IMR-90 (cell line): Measurements from ENCODE around the gene SEC11C. TPM values are rescaled to one million over a fixed set of nuclear protein-coding genes. Genes with fewer than 3 reads are reported as not detected.

Experiments used
- ATAC-seq: fragments of 200-7000 bp; cut with Tn5 transposase; 2 replicates; pipeline ENCODE4 v1.9.1; 2020; ENCODE audit warnings: low read depth, mild to moderate bottlenecking, moderate library complexity
- BruUV-seq: library from RNA; stranded (reverse); fragments of 400-500 nt; replicated peaks from 2 replicates; lab custom pipeline; 2021; lab: Mats Ljungman, UMichigan
- CTCF ChIA-PET: fragments of 300-600 bp; formaldehyde crosslinking; extraction: SDS; loops from one replicate; lab custom pipeline; 2021; ENCODE audit warnings: antibody characterized with exemption; lab: Yijun Ruan, JAX
- POLR2A ChIA-PET: fragments of 300-600 bp; sonication (Branson Sonifier 250); formaldehyde crosslinking; loops from one replicate; lab custom pipeline; 2022; ENCODE audit warnings: antibody characterized with exemption; ENCODE audit not compliant: unreplicated experiment; lab: Charles Lee
- DNase-seq: peaks from one replicate; pipeline ENCODE4 v3.0.0; 2013
- H2AFZ ChIP-seq: replicated peaks from 2 replicates; pipeline ENCODE3; 2013; ENCODE audit warnings: low read length, mild to moderate bottlenecking; ENCODE audit not compliant: poor library complexity
- H2AK5ac ChIP-seq: 2 replicates; pipeline ENCODE4 v1.6.1; 2013; ENCODE audit warnings: low read depth, low read length, inconsistent platforms
- H2AK9ac ChIP-seq: replicated peaks from 2 replicates; pipeline ENCODE3; 2013; ENCODE audit warnings: mild to moderate bottlenecking, low read depth, low read length, moderate library complexity; ENCODE audit not compliant: poor library complexity
- H2BK120ac ChIP-seq: 2 replicates; pipeline ENCODE4 v1.6.1; 2013; ENCODE audit warnings: low read depth, low read length, inconsistent platforms
- H2BK15ac ChIP-seq: 3 replicates; pipeline ENCODE4 v1.6.1; 2013; ENCODE audit warnings: low read depth, low read length, inconsistent platforms
- H2BK20ac ChIP-seq: 2 replicates; pipeline ENCODE4 v1.6.1; 2013; ENCODE audit warnings: low read depth, mild to moderate bottlenecking, inconsistent platforms, low read length, moderate library complexity
- H2BK5ac ChIP-seq: 2 replicates; pipeline ENCODE4 v1.6.1; 2013; ENCODE audit warnings: mild to moderate bottlenecking, low read depth, low read length, inconsistent platforms; ENCODE audit not compliant: poor library complexity, severe bottlenecking
- H3K14ac ChIP-seq: replicated peaks from 2 replicates; pipeline ENCODE4 v1.6.1; 2013; ENCODE audit warnings: low read depth, low read length, inconsistent platforms
- H3K18ac ChIP-seq: 2 replicates; pipeline ENCODE4 v1.6.1; 2013; ENCODE audit warnings: low read depth, low read length, control low read depth
- H3K23ac ChIP-seq: 2 replicates; pipeline ENCODE4 v1.6.1; 2013; ENCODE audit warnings: low read depth, low read length, inconsistent platforms
- H3K27ac ChIP-seq: 2 replicates; pipeline ENCODE4 v1.5.1; 2013; ENCODE audit warnings: mild to moderate bottlenecking, control low read depth, low read length; ENCODE audit not compliant: insufficient read depth
- H3K27me3 ChIP-seq: 2 replicates; pipeline ENCODE4 v1.6.1; 2013; ENCODE audit warnings: low read length; ENCODE audit not compliant: control insufficient read depth, insufficient read depth
- H3K36me3 ChIP-seq: 2 replicates; pipeline ENCODE4 v1.6.1; 2013; ENCODE audit warnings: low read length, mixed read lengths; ENCODE audit not compliant: control insufficient read depth, insufficient read depth
- H3K4ac ChIP-seq: 2 replicates; pipeline ENCODE4 v1.6.1; 2013; ENCODE audit warnings: low read depth, low read length, inconsistent platforms
- H3K4me1 ChIP-seq: 2 replicates; pipeline ENCODE4 v1.6.1; 2013; ENCODE audit warnings: low read length, mixed read lengths; ENCODE audit not compliant: control insufficient read depth, insufficient read depth
- H3K4me2 ChIP-seq: 2 replicates; pipeline ENCODE4 v1.6.1; 2013; ENCODE audit warnings: low read depth, mild to moderate bottlenecking, control low read depth, low read length, moderate library complexity
- H3K4me3 ChIP-seq: 2 replicates; pipeline ENCODE4 v1.5.1; 2013; ENCODE audit warnings: low read depth, mild to moderate bottlenecking, control low read depth, low read length, moderate library complexity; ENCODE audit not compliant: insufficient read depth
- H3K56ac ChIP-seq: 2 replicates; pipeline ENCODE4 v1.6.1; 2013; ENCODE audit warnings: low read length, inconsistent platforms; ENCODE audit not compliant: insufficient read depth; ENCODE audit errors: extremely low read depth
- H3K79me1 ChIP-seq, 2 experiments: 2 replicates each; pipeline ENCODE4 v1.6.1; 2013; ENCODE audit warnings: low read length in 2 of 2, inconsistent platforms in 1 of 2, low read depth in 1 of 2
- H3K9ac ChIP-seq: 2 replicates; pipeline ENCODE4 v1.6.1; 2013; ENCODE audit warnings: low read depth, low read length, control low read depth
- H3K9me1 ChIP-seq: 2 replicates; pipeline ENCODE4 v1.6.1; 2013; ENCODE audit warnings: low read length, inconsistent platforms; ENCODE audit not compliant: insufficient read depth
- H3K9me3 ChIP-seq: 2 replicates; pipeline ENCODE4 v1.6.1; 2013; ENCODE audit warnings: low read length; ENCODE audit not compliant: control insufficient read depth, insufficient read depth
- H4K20me1 ChIP-seq: 2 replicates; pipeline ENCODE4 v1.6.1; 2013; ENCODE audit warnings: low read length, inconsistent platforms; ENCODE audit not compliant: insufficient read depth
- H4K5ac ChIP-seq: 2 replicates; pipeline ENCODE4 v1.6.1; 2013; ENCODE audit warnings: mild to moderate bottlenecking, low read depth, low read length, control low read depth
- H4K8ac ChIP-seq, 2 experiments: 2 replicates each; pipeline ENCODE4 v1.6.1; 2013; ENCODE audit warnings: low read depth in 2 of 2, low read length in 2 of 2, control low read depth in 1 of 2, inconsistent platforms in 1 of 2
- H4K91ac ChIP-seq: 2 replicates; pipeline ENCODE4 v1.6.1; 2013; ENCODE audit warnings: low read depth, low read length, inconsistent platforms; ENCODE audit not compliant: insufficient read depth
- CEBPB ChIP-seq: IDR thresholded peaks from 2 replicates; pipeline ENCODE4 v1.6.1; 2012; ENCODE audit warnings: low read depth, low read length, improper control_type of control experiment
- CHD1 ChIP-seq: IDR thresholded peaks from 2 replicates; pipeline ENCODE4 v1.6.1; 2012; ENCODE audit warnings: low read depth, low read length, improper control_type of control experiment
- CTCF ChIP-seq: conservative IDR thresholded peaks from 2 replicates; pipeline ENCODE4 v1.5.1; 2012; ENCODE audit warnings: mild to moderate bottlenecking, low read depth, low read length, improper control_type of control experiment
- FOS ChIP-seq: fragments of 150-350 bp; IDR thresholded peaks from 2 replicates; pipeline ENCODE4 v1.6.1; 2016; ENCODE audit warnings: low read depth, low read length
- MXI1 ChIP-seq: IDR thresholded peaks from 2 replicates; pipeline ENCODE4 v1.6.1; 2012; ENCODE audit warnings: low read depth, mild to moderate bottlenecking, low read length, moderate library complexity, borderline replicate concordance
- NFE2L2 ChIP-seq: fragments of 150-350 bp; IDR thresholded peaks from 2 replicates; pipeline ENCODE4 v1.6.1; 2016; ENCODE audit warnings: low read depth, mild to moderate bottlenecking, low read length
- POLR2A ChIP-seq: IDR thresholded peaks from 2 replicates; pipeline ENCODE4 v1.6.1; 2012; ENCODE audit warnings: mild to moderate bottlenecking, low read depth, low read length
- RAD21 ChIP-seq: IDR thresholded peaks from 2 replicates; pipeline ENCODE4 v1.6.1; 2012; ENCODE audit warnings: low read length, improper control_type of control experiment
- RCOR1 ChIP-seq: IDR thresholded peaks from 2 replicates; pipeline ENCODE4 v1.6.1; 2012; ENCODE audit warnings: mild to moderate bottlenecking, low read length, improper control_type of control experiment; ENCODE audit not compliant: insufficient replicate concordance
- WGBS, 2 experiments: methylation state at CpG; one replicate each; pipeline versions ENCODE4 v1.1.5 to v1.1.7; 2013; ENCODE audit warnings: missing lambda C conversion rate in 2 of 2; ENCODE audit not compliant: insufficient read length in 1 of 2; ENCODE audit errors: extremely low coverage in 2 of 2; 5-methylcytosine and 5-hydroxymethylcytosine counted together
- dilution Hi-C: fragments of 300-500 bp; cut with HindIII; formaldehyde crosslinking; loops from one replicate; pipeline ENCODE4 v1.14.3; 2018; ENCODE audit warnings: low sequenced_read_pairs; ENCODE audit not compliant: unreplicated experiment
- in situ Hi-C: fragments of 300-500 bp; cut with MboI; formaldehyde crosslinking; loops from 3 replicates; pipeline ENCODE4 v1.14.3; 2019; ENCODE audit warnings: low sequenced_read_pairs, inconsistent platforms, mixed read lengths
- intact Hi-C: fragments of 100-400 bp; cut with micrococcal nuclease; formaldehyde crosslinking; loops from 2 replicates; pipeline ENCODE4 v1.10.0; 2022
- polyA plus RNA-seq, 3 experiments: library from polyadenylated mRNA; depleted of rRNA; stranded (reverse); fragments of >200 nt; gene quantifications; 2 replicates each; pipeline ENCODE4 v1.2.3, GENCODE V29; 2012; ENCODE audit warnings: low replicate concordance in 1 of 3
- total RNA-seq: library from RNA; depleted of rRNA; stranded (reverse); fragments of >200 nt; gene quantifications from 2 replicates; pipeline ENCODE4 v1.2.3, GENCODE V29; 2012

Gene SEC11C
- total and polyA plus RNA-seq, 2 of the 4 experiments (the other 2 are of a cell fraction) = 10.6 to 11.9 TPM

- intact Hi-C loops = no loop called here
- POLR2A ChIA-PET = no interaction called here
Observed at GRCh38 chr18:59094569-59094968, 45.1 kb upstream of the SEC11C start.

More at GRCh38 chr18:59094569-59094968, 45.1 kb upstream of the SEC11C start:
- Histone ChIP-seq H3K23ac (no peak overlapping the region), H3K4me1 (no peaks in the 10 kb centered on the region), H4K5ac (no peak overlapping the region), H3K4me2 (no peak overlapping the region), H2AK5ac (no peak overlapping the region), H2AK9ac (no peak overlapping the region), H2BK120ac (no peak overlapping the region), H2BK5ac (no peak overlapping the region), H3K4me3 (no peak overlapping the region), H3K79me1 (no peaks in the 10 kb centered on the region), H2AFZ (no peak overlapping the region), H3K27ac (no peak overlapping the region), H3K18ac (no peak overlapping the region), H3K9ac (no peak overlapping the region), H3K4ac (no peak overlapping the region), H3K9me3 (no peaks in the 10 kb centered on the region), H3K9me1 (no peaks in the 10 kb centered on the region), H2BK15ac (no peak overlapping the region), H3K14ac (no peak overlapping the region), H4K91ac (no peak overlapping the region), H3K56ac (no peak overlapping the region), H3K27me3 (peaks cover 59% of the 10 kb centered on the region), H4K20me1 (no peaks in the 10 kb centered on the region), H2BK20ac (no peak overlapping the region), H3K36me3 (no peaks in the 10 kb centered on the region), H4K8ac (no peak overlapping the region)
- no peak for ATAC-seq
- WGBS, 2 experiments = 100% methylated on average over 1 of the region's 5 CpGs; no CpG with 5 or more reads in 1 of the 2 experiments
- no TSS peak for BruUV-seq
- dilution Hi-C loops (no loop called here), in situ Hi-C loops (no loop called here)
- TF ChIP-seq MXI1 (no peak), CHD1 (no peak), POLR2A (no peak), RAD21 (no peak), NFE2L2 (no peak), CTCF (no peak), RCOR1 (no peak), CEBPB (no peak), FOS (no peak)
- DNase-seq = no peak
- CTCF ChIA-PET = no interaction called here
